ENCODE results near the gene TMEM163. TPM values are rescaled to one million over a fixed set of nuclear protein-coding genes. Genes with fewer than 3 reads are reported as not detected.

The TMEM163 gene
- total RNA-seq, 1 experiment from 2014 or later: 4.1 TPM

- H3K9me3 Mint-ChIP-seq (ENCODE audit: unreplicated experiment): no peaks in the 10 kb centered on the region
- CTCF ChIA-PET: interaction anchor here (1.1 to 1.4 kb wide), 2 partner anchors 15 to 23 kb away, joined by 7 to 8 read pairs; no protein-coding TSS in a partner anchor
- H3K36me3 ChIP-seq (ENCODE audit: control insufficient read depth, insufficient read depth, low read length): peaks cover 2% of the 10 kb centered on the region; the same call in 1 of the 2 replicates
- no peak for DNase-seq
- H3K4me3 ChIP-seq (ENCODE audit: low read depth, low read length): no peak overlapping the region
- H3K27me3 Mint-ChIP-seq (ENCODE audit: insufficient read depth, unreplicated experiment): no peaks in the 10 kb centered on the region
- H3K4me1 Mint-ChIP-seq (ENCODE audit: low read depth, unreplicated experiment): peaks cover 48% of the 10 kb centered on the region
- peak overlapping the region; percentile 26 for H3K27ac Mint-ChIP-seq (ENCODE audit: unreplicated experiment)
- TF ChIP-seq CTCF (IDR thresholded peaks at IDR 0.05; ENCODE audit: insufficient read depth in 1 of 2, low read depth in 1 of 2, low read length in 1 of 2, severe bottlenecking in 1 of 2, unreplicated experiment in 1 of 2): no peak
- H3K27me3 ChIP-seq (replicated peaks; ENCODE audit: control insufficient read depth, insufficient read depth, low read length): no peaks in the 10 kb centered on the region
- POLR2A ChIA-PET: no interaction called here
- peaks cover 31% of the 10 kb centered on the region for H3K4me1 ChIP-seq
- H3K9me3 ChIP-seq: no peaks in the 10 kb centered on the region
- intact Hi-C loops (cut with micrococcal nuclease; ENCODE audit: unreplicated experiment): no loop called here
- H3K36me3 Mint-ChIP-seq (ENCODE audit: insufficient read depth, unreplicated experiment): peaks cover 19% of the 10 kb centered on the region
- no peak overlapping the region for H3K4me3 Mint-ChIP-seq (ENCODE audit: unreplicated experiment)
- BruUV-seq (replicated peaks): no TSS peak
Observed at GRCh38 chr2:134435505-134435904, 283.3 kb downstream of the TMEM163 start.

- no peak overlapping the region for H3K4me3 ChIP-seq (ENCODE audit: low read depth, low read length)
- no peak for TF ChIP-seq CTCF (IDR thresholded peaks at IDR 0.05; ENCODE audit: insufficient read depth in 1 of 2, low read depth in 1 of 2, low read length in 1 of 2, severe bottlenecking in 1 of 2, unreplicated experiment in 1 of 2)
- peak overlapping the region; percentile 25 for H3K4me3 Mint-ChIP-seq (ENCODE audit: unreplicated experiment)
- no peaks in the 10 kb centered on the region for H3K27me3 Mint-ChIP-seq (ENCODE audit: insufficient read depth, unreplicated experiment)
- H3K27me3 ChIP-seq (replicated peaks; ENCODE audit: control insufficient read depth, insufficient read depth, low read length): no peaks in the 10 kb centered on the region
- peak overlapping the region; percentile 82 for H3K27ac Mint-ChIP-seq (ENCODE audit: unreplicated experiment)
- peaks cover 12% of the 10 kb centered on the region for H3K36me3 Mint-ChIP-seq (ENCODE audit: insufficient read depth, unreplicated experiment)
- BruUV-seq (replicated peaks): no TSS peak
- H3K36me3 ChIP-seq (ENCODE audit: control insufficient read depth, insufficient read depth, low read length): peaks cover 1% of the 10 kb centered on the region; the same call in 1 of the 2 replicates
- POLR2A ChIA-PET: no interaction called here
- intact Hi-C loops (cut with micrococcal nuclease; ENCODE audit: unreplicated experiment): no loop called here
- H3K9me3 ChIP-seq: no peaks in the 10 kb centered on the region
- H3K4me1 ChIP-seq: peaks cover 31% of the 10 kb centered on the region
- DNase-seq: no peak
- CTCF ChIA-PET: no interaction called here
- no peaks in the 10 kb centered on the region for H3K9me3 Mint-ChIP-seq (ENCODE audit: unreplicated experiment)
- H3K4me1 Mint-ChIP-seq (ENCODE audit: low read depth, unreplicated experiment): peaks cover 48% of the 10 kb centered on the region
Observed at GRCh38 chr2:134433979-134434378, 284.8 kb downstream of the TMEM163 start.

GRCh38 chr2:134433469-134433868, 285.3 kb downstream of the TMEM163 start:
- peaks cover 31% of the 10 kb centered on the region for H3K4me1 ChIP-seq
- no peak for DNase-seq

More at GRCh38 chr2:134433469-134433868, 285.3 kb downstream of the TMEM163 start:
- BruUV-seq (replicated peaks): no TSS peak
- H3K27me3 ChIP-seq (replicated peaks; ENCODE audit: control insufficient read depth, insufficient read depth, low read length): no peaks in the 10 kb centered on the region
- Mint-ChIP-seq H3K27ac (ENCODE audit: unreplicated experiment) (peak overlapping the region; percentile 82), H3K36me3 (ENCODE audit: insufficient read depth, unreplicated experiment) (peaks cover 12% of the 10 kb centered on the region), H3K27me3 (ENCODE audit: insufficient read depth, unreplicated experiment) (no peaks in the 10 kb centered on the region), H3K4me3 (ENCODE audit: unreplicated experiment) (peak overlapping the region; percentile 25), H3K9me3 (ENCODE audit: unreplicated experiment) (no peaks in the 10 kb centered on the region), H3K4me1 (ENCODE audit: low read depth, unreplicated experiment) (peaks cover 48% of the 10 kb centered on the region)
- H3K36me3 ChIP-seq (ENCODE audit: control insufficient read depth, insufficient read depth, low read length): no peaks in the 10 kb centered on the region
- CTCF ChIA-PET: no interaction called here
- TF ChIP-seq CTCF (IDR thresholded peaks at IDR 0.05; ENCODE audit: insufficient read depth in 1 of 2, low read depth in 1 of 2, low read length in 1 of 2, severe bottlenecking in 1 of 2, unreplicated experiment in 1 of 2): no peak
- POLR2A ChIA-PET: no interaction called here
- intact Hi-C loops (cut with micrococcal nuclease; ENCODE audit: unreplicated experiment): no loop called here
- no peaks in the 10 kb centered on the region for H3K9me3 ChIP-seq
- no peak overlapping the region for H3K4me3 ChIP-seq (ENCODE audit: low read depth, low read length)

Measured in Caco-2 (cell line).